Activated CD4-positive, alpha-beta T cell treated with anti-CD3 and anti-CD28 coated beads for 36 hours (primary cell): ENCODE measurements around the gene MCIDAS. TPM values are rescaled to one million over a fixed set of nuclear protein-coding genes. Genes with fewer than 3 reads are reported as not detected.
A peak's percentile ranks its signal among the peaks of the same experiment; 100 is the strongest.

ENCODE experiments used
- ATAC-seq: fragments of 200-7000 bp; cut with Tn5 transposase; one replicate; pipeline ENCODE4 v1.10.0; 2021; ENCODE audit warnings: mild to moderate bottlenecking, moderate library complexity
- CTCF ChIA-PET: fragments of 350-600 bp; sonication (Branson Sonifier 250); formaldehyde crosslinking; loops from one replicate; lab custom pipeline; 2021; ENCODE audit warnings: antibody characterized with exemption; lab: Charles Lee
- POLR2A ChIA-PET: fragments of 350-600 bp; sonication (Branson Sonifier 250); formaldehyde crosslinking; loops from one replicate; lab custom pipeline; 2021; ENCODE audit warnings: antibody characterized with exemption, inconsistent platforms; lab: Charles Lee
- DNase-seq: peaks from one replicate; pipeline ENCODE4 v3.0.0-alpha.2; 2020
- H3K27ac Mint-ChIP-seq: one replicate; pipeline ENCODE4 v1.8.0; 2021; ENCODE audit warnings: mixed read lengths
- H3K27me3 Mint-ChIP-seq: one replicate; pipeline ENCODE4 v1.8.0; 2021; ENCODE audit warnings: mixed read lengths
- H3K36me3 Mint-ChIP-seq: one replicate; pipeline ENCODE4 v1.8.0; 2021; ENCODE audit warnings: low read depth, mixed read lengths
- H3K4me1 Mint-ChIP-seq: one replicate; pipeline ENCODE4 v1.8.0; 2021; ENCODE audit warnings: mixed read lengths
- H3K4me3 Mint-ChIP-seq: one replicate; pipeline ENCODE4 v1.8.0; 2021; ENCODE audit warnings: mild to moderate bottlenecking, moderate library complexity, mixed read lengths
- H3K9me3 Mint-ChIP-seq: one replicate; pipeline ENCODE4 v1.8.0; 2021; ENCODE audit warnings: low read depth, mixed read lengths
- intact Hi-C, 2 experiments: fragments of 100-400 bp; cut with DNase I in 1 of 2; cut with micrococcal nuclease in 1 of 2; formaldehyde crosslinking; loops; one replicate each; pipeline versions ENCODE4 v1.14.2 to v1.15.1; 2022 to 2024; cut with DNase I, micrococcal nuclease
- total RNA-seq, 2 experiments: library from RNA; stranded (reverse); gene quantifications; one replicate each; pipeline ENCODE4 v1.2.3, GENCODE V29; 2021

Gene MCIDAS
- total RNA-seq, 2 experiments from 2014 or later, result not detected

GRCh38 chr5:55222092-55222984, 4.8 kb downstream of the MCIDAS start:
- Mint-ChIP-seq H3K4me3 (peak overlapping the region; percentile 30), H3K36me3 (no peaks in the 10 kb centered on the region), H3K27ac (no peak overlapping the region), H3K27me3 (peaks cover 65% of the 10 kb centered on the region), H3K4me1 (peaks cover 28% of the 10 kb centered on the region), H3K9me3 (no peaks in the 10 kb centered on the region)
- ATAC-seq, result no peak
- ChIA-PET POLR2A (interaction anchor here (0.5 to 0.7 kb wide), 2 partner anchors 900 to 908 kb away, joined by 5 to 6 read pairs; no protein-coding TSS in a partner anchor), CTCF (interaction anchor here (1.5 kb wide), 1 partner anchor 9 kb away, joined by 6 read pairs; no protein-coding TSS in a partner anchor)
- peak; percentile 9 for DNase-seq
- intact Hi-C loops, result no loop called here

DNA sequence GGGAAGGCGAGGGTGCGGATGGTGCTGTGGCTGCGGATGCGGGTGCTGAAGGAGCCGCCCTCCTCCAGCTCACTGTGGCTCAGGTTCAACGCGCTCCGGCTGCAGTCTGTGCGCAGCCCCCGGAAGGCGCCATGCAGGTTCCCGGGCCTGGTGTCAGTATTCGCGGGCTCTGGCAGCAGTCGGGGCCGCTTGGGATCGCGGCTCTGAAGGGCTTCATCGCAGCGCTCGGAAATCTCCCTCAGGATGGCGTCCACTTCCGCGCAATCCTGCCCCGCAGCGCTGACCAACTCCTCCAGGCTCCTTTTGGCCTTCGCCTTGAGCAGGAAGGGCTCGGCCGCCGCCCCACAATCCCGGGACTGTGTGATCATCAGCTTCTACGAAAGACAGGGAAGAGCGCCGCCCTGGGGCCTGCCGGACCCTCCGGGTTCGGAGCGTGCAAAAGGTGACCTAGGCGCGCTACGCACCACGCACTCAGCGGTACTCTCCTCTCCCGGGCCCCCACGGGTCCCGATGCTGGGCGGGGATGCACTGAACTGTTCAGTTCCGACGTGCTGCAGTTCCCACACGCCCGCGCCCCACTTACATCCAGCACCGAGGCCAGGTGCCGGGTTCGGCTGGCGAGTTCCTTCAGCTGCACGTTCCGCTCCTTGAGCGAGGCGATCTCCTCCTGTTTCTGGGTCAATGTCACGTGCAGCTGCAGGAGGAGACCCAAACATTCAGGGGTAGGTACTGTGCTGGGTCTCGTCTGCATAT, 6.5 kb downstream of the MCIDAS start:
- H3K36me3 Mint-ChIP-seq, result no peaks in the 10 kb centered on the region
- peaks cover 24% of the 10 kb centered on the region for H3K4me1 Mint-ChIP-seq
- ATAC-seq (peak; percentile 31), DNase-seq (peak; percentile 36)
- peak overlapping the region; percentile 59 for H3K4me3 Mint-ChIP-seq
- peaks cover 57% of the 10 kb centered on the region for H3K27me3 Mint-ChIP-seq
- no peaks in the 10 kb centered on the region for H3K9me3 Mint-ChIP-seq
- POLR2A ChIA-PET, result no interaction called here
- CTCF ChIA-PET, result interaction anchor here (0.6 to 1.7 kb wide), 4 partner anchors 9 to 962 kb away, joined by 3 to 6 read pairs (median 4); no protein-coding TSS in a partner anchor
- no peak overlapping the region for H3K27ac Mint-ChIP-seq
- intact Hi-C loops, result no loop called here

GRCh38 chr5:55219770-55220169, 7.3 kb downstream of the MCIDAS start:
- DNase-seq, result no peak
- H3K27me3 Mint-ChIP-seq, result peaks cover 50% of the 10 kb centered on the region
- H3K4me3 Mint-ChIP-seq, result peak overlapping the region; percentile 59
- H3K36me3 Mint-ChIP-seq, result no peaks in the 10 kb centered on the region
- H3K4me1 Mint-ChIP-seq, result peaks cover 24% of the 10 kb centered on the region
- no peak for ATAC-seq
- POLR2A ChIA-PET, result no interaction called here
- H3K9me3 Mint-ChIP-seq, result no peaks in the 10 kb centered on the region
- intact Hi-C loops, result no loop called here
- no peak overlapping the region for H3K27ac Mint-ChIP-seq
- CTCF ChIA-PET, result interaction anchor here (0.9 to 1.7 kb wide), 2 partner anchors 10 to 15 kb away, joined by 3 to 4 read pairs; no protein-coding TSS in a partner anchor

- Mint-ChIP-seq H3K27me3 (peaks cover 45% of the 10 kb centered on the region), H3K27ac (no peak overlapping the region), H3K9me3 (no peaks in the 10 kb centered on the region), H3K36me3 (no peaks in the 10 kb centered on the region), H3K4me3 (no peak overlapping the region), H3K4me1 (peaks cover 24% of the 10 kb centered on the region)
- ATAC-seq, result no peak
- intact Hi-C loops, result no loop called here
- no peak for DNase-seq
- POLR2A ChIA-PET, result interaction anchor here (0.7 kb wide), 1 partner anchor 12 kb away, joined by 7 read pairs; no protein-coding TSS in a partner anchor
- CTCF ChIA-PET, result interaction anchor here (1.4 kb wide), 1 partner anchor 47 kb away, joined by 3 read pairs; no protein-coding TSS in a partner anchor
These were observed 8.1 kb downstream of the MCIDAS start for GRCh38 chr5:55218967-55219366.

DNA sequence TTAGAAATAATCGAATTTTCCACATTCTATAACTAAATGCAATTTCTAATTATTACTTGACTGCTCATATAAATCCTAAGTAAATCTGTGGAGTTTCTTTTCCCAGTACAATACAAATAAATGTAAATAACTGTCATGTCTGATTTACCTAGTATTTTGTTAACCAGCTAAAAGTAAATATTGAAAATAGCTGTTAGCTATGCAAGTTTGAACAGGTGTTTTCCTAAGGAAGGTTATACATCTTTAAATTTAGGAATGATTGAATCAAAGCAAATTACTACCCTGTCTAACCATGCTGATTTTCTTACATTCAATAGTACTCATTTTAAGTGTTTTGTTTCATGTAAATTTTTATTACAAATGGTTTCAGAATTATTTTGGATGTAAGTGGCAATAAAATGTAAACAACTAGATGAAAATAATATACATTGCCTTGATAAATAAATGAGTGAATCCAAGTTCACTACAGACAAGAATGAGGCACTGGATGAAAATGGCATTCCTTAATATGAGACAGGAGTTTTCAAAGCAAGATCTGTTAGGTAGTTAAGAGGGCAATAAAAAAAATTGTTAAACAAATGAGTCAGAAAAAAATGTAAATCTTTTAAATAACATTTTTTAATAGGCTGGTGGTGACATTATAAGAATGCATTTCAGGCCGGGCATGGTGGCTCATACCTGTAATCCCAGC, 15.8 kb downstream of the MCIDAS start:
- no peaks in the 10 kb centered on the region for H3K36me3 Mint-ChIP-seq
- no peaks in the 10 kb centered on the region for H3K9me3 Mint-ChIP-seq
- DNase-seq, result no peak
- no peak overlapping the region for H3K27ac Mint-ChIP-seq
- no peak overlapping the region for H3K4me3 Mint-ChIP-seq
- ChIA-PET CTCF (interaction anchor here (1.1 to 1.4 kb wide), 3 partner anchors 21 to 52 kb away, joined by 3 to 4 read pairs (median 3); no protein-coding TSS in a partner anchor), POLR2A (no interaction called here)
- H3K27me3 Mint-ChIP-seq, result peaks cover 12% of the 10 kb centered on the region
- no peaks in the 10 kb centered on the region for H3K4me1 Mint-ChIP-seq
- intact Hi-C loops, result no loop called here
- ATAC-seq, result no peak

- intact Hi-C loops, result no loop called here
- H3K27ac Mint-ChIP-seq, result no peak overlapping the region
- H3K4me3 Mint-ChIP-seq, result no peak overlapping the region
- no peaks in the 10 kb centered on the region for H3K36me3 Mint-ChIP-seq
- peaks cover 27% of the 10 kb centered on the region for H3K27me3 Mint-ChIP-seq
- ATAC-seq (no peak), DNase-seq (no peak)
- CTCF ChIA-PET, result no interaction called here
- no peaks in the 10 kb centered on the region for H3K4me1 Mint-ChIP-seq
- no peaks in the 10 kb centered on the region for H3K9me3 Mint-ChIP-seq
- POLR2A ChIA-PET, result no interaction called here
These were observed 22.1 kb downstream of the MCIDAS start for GRCh38 chr5:55205001-55205400.

DNA sequence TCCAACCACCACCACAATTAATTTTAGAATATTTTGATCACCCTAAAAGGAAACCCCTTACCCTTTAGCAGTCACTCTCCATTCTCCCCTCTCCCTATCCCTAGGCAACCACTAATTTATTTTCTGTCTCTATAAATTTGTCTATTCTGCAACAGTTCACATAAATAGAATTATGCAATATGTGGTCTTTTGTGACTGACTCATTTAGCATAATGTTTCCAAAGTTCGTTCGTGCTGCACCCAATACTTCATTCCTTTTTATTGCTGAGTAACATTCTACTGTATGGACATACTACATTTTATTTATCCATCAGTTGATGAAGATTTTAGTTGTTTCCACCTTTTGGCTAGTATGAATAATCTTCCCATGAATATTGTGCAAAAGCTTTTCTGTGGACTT, 36.0 kb downstream of the MCIDAS start:
- Mint-ChIP-seq H3K4me3 (no peak overlapping the region), H3K4me1 (no peaks in the 10 kb centered on the region), H3K36me3 (no peaks in the 10 kb centered on the region), H3K9me3 (no peaks in the 10 kb centered on the region), H3K27me3 (peaks cover 45% of the 10 kb centered on the region), H3K27ac (no peak overlapping the region)
- ChIA-PET POLR2A (no interaction called here), CTCF (interaction anchor here (0.6 to 1.0 kb wide), 3 partner anchors 8 to 43 kb away, joined by 3 read pairs; no protein-coding TSS in a partner anchor)
- no peak for ATAC-seq
- intact Hi-C loops, result loop anchor here in 1 of 2 experiments (10.0 kb wide), 1 partner anchor 484 kb away; no protein-coding TSS in a partner anchor
- DNase-seq, result no peak

DNA sequence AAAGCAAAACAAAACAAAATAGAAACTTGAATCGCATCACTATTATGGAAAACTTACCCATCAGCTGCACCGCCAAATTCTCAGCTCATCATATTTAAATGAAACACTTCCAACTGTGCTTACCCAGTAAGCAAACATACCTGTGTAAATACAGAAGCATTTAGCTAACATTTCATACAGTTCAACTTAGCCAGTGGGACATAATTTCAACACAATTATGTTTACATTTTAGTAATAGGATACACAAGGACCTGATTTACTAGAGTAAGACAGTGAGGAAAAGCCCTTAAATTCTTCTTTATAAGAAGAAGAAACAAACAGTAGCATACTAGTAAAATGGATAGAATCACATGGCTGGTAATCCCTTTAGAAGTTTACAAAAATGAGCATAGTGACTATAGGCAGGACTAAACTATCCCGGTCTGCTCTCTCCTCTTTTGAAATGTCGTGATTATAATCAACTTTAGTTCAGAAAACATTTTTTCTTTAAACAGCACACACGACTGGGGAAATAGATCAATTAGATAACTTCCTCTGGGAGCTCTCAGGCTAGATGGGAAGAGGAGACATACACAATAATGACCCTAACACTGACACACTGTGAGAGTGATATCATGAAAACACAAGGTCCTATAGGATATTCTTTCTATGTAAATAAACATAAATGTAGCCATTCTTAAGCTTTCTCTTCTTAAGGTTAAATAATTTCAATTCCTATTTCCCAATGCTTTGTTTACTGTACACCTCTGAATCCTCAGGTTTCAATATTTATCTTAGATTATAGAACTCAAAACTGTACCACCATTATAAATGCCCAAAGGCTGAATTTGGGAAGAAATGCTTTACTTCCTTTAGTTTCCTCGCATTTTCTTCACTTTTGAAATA, 38.2 kb downstream of the MCIDAS start:
- no peaks in the 10 kb centered on the region for H3K9me3 Mint-ChIP-seq
- H3K36me3 Mint-ChIP-seq, result no peaks in the 10 kb centered on the region
- H3K27ac Mint-ChIP-seq, result no peak overlapping the region
- H3K4me1 Mint-ChIP-seq, result no peaks in the 10 kb centered on the region
- DNase-seq (no peak), ATAC-seq (no peak)
- intact Hi-C loops, result loop anchor here in 1 of 2 experiments (5.0 kb wide), 1 partner anchor 503 kb away; no protein-coding TSS in a partner anchor
- peaks cover 51% of the 10 kb centered on the region for H3K27me3 Mint-ChIP-seq
- ChIA-PET CTCF (interaction anchor here (0.9 to 1.6 kb wide), 4 partner anchors 9 to 15 kb away, joined by 3 to 4 read pairs (median 3); no protein-coding TSS in a partner anchor), POLR2A (no interaction called here)
- H3K4me3 Mint-ChIP-seq, result no peak overlapping the region

DNA sequence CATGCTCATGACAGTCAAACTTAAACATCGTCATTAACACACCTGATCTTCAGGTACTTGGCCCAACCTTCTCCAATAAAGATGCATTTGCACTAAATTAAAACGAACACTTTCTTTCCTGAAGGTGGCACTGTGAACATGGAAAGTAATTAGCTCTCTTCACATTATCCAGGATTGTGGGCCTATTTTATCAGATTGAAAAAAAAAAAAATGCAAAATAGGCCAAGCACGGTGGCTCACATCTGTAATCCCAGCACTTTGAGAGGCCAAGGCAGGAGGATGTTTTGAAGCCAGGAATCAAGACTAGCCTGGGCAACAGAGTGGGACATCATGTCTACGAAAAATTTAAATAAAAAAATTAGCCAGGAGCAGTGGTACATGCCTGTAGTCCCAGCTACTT, 39.7 kb downstream of the MCIDAS start:
- no peak for ATAC-seq
- no peaks in the 10 kb centered on the region for H3K4me1 Mint-ChIP-seq
- intact Hi-C loops, result loop anchor here in 1 of 2 experiments (5.0 kb wide), 1 partner anchor 505 kb away; no protein-coding TSS in a partner anchor
- no peak overlapping the region for H3K27ac Mint-ChIP-seq
- POLR2A ChIA-PET, result no interaction called here
- H3K36me3 Mint-ChIP-seq, result no peaks in the 10 kb centered on the region
- no peak overlapping the region for H3K4me3 Mint-ChIP-seq
- CTCF ChIA-PET, result interaction anchor here (0.6 to 1.5 kb wide), 4 partner anchors 12 to 523 kb away, joined by 3 to 4 read pairs (median 4); no protein-coding TSS in a partner anchor
- DNase-seq, result no peak
- H3K27me3 Mint-ChIP-seq, result peaks cover 49% of the 10 kb centered on the region
- H3K9me3 Mint-ChIP-seq, result no peaks in the 10 kb centered on the region

DNA sequence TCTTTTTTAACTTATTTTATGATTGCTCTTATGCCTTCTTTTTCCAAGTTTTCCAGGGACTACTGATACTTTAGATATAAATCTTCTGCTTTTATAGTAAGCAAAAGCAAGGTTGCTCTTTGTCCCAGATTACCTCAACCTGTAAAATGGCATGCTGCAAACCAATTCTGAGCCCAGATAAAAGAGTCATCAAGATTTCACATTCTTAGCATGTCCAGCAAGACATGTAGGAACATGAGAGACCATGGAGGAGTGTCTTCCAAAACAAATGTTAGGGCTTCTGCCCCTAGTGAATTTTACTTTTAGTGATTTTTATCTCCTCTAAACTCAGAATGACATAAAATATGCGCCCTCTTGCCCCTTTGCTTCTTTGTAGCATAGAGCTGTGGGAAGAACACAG, 47.1 kb downstream of the MCIDAS start:
- POLR2A ChIA-PET, result no interaction called here

More for the DNA sequence above, 47.1 kb downstream of the MCIDAS start:
- Mint-ChIP-seq H3K36me3 (no peaks in the 10 kb centered on the region), H3K4me3 (no peak overlapping the region), H3K4me1 (peaks cover 17% of the 10 kb centered on the region), H3K9me3 (no peaks in the 10 kb centered on the region), H3K27ac (no peak overlapping the region), H3K27me3 (peaks cover 59% of the 10 kb centered on the region)
- no peak for DNase-seq
- no peak for ATAC-seq
- intact Hi-C loops, result no loop called here
- CTCF ChIA-PET, result interaction anchor here (1.2 to 1.4 kb wide), 2 partner anchors 9 to 79 kb away, joined by 3 read pairs; no protein-coding TSS in a partner anchor
